A673 (cell line): Measurements from ENCODE around the gene MBD3L4. TPM values are rescaled to one million over a fixed set of nuclear protein-coding genes. Genes with fewer than 3 reads are reported as not detected.
"Not testable (repeated sequence)": the region's sequence is repeated elsewhere in the genome, so short reads cannot be mapped to it uniquely, and the experiment has no call there.

Source experiments
- BruUV-seq: library from RNA; stranded (reverse); fragments of 400-500 nt; replicated peaks from 2 replicates; lab custom pipeline; 2021; lab: Mats Ljungman, UMichigan
- CTCF ChIA-PET: fragments of 300-600 bp; sonication (Branson Sonifier 250); formaldehyde crosslinking; loops from one replicate; lab custom pipeline; 2022; ENCODE audit warnings: antibody characterized with exemption; lab: Charles Lee
- POLR2A ChIA-PET: fragments of 300-600 bp; sonication (Branson Sonifier 250); formaldehyde crosslinking; loops from one replicate; lab custom pipeline; 2022; ENCODE audit warnings: antibody characterized with exemption; ENCODE audit not compliant: low non-redundant PET; lab: Charles Lee
- DNase-seq: peaks from one replicate; pipeline ENCODE4 v3.0.0-alpha.2; 2015; ENCODE audit warnings: low spot score
- H3K27ac ChIP-seq: fragments of 200-600 bp; sonication (generic); 2 replicates; pipeline ENCODE4 v1.5.1; 2016; ENCODE audit warnings: mixed run types, low read depth, mild to moderate bottlenecking, mixed read lengths, antibody characterized with exemption, low read length; ENCODE audit not compliant: poor library complexity, severe bottlenecking
- H3K27me3 ChIP-seq: fragments of 200-600 bp; sonication (generic); replicated peaks from 2 replicates; pipeline ENCODE4 v1.6.1; 2017; ENCODE audit warnings: mixed run types, low read depth, mild to moderate bottlenecking, mixed read lengths, antibody characterized with exemption, low read length; ENCODE audit not compliant: insufficient read depth, poor library complexity
- H3K36me3 ChIP-seq: fragments of 200-600 bp; sonication (generic); 2 replicates; pipeline ENCODE4 v1.6.1; 2016; ENCODE audit warnings: mixed run types, mild to moderate bottlenecking, mixed read lengths, antibody characterized with exemption, low read length; ENCODE audit not compliant: insufficient read depth, poor library complexity, severe bottlenecking
- H3K4me1 ChIP-seq: fragments of 200-600 bp; sonication (generic); 2 replicates; pipeline ENCODE4 v1.6.1; 2017; ENCODE audit warnings: mixed run types, mild to moderate bottlenecking, mixed read lengths, antibody characterized with exemption, low read length; ENCODE audit not compliant: insufficient read depth, poor library complexity, severe bottlenecking
- H3K4me3 ChIP-seq: fragments of 200-600 bp; sonication (generic); 2 replicates; pipeline ENCODE4 v1.5.1; 2016; ENCODE audit warnings: low read depth, mixed run types, mild to moderate bottlenecking, mixed read lengths, low read length; ENCODE audit not compliant: poor library complexity, severe bottlenecking
- H3K9me3 ChIP-seq: fragments of 200-600 bp; sonication (generic); 2 replicates; pipeline ENCODE4 v1.6.1; 2016; ENCODE audit warnings: mixed run types, low read depth, mild to moderate bottlenecking, mixed read lengths, antibody characterized with exemption, low read length; ENCODE audit not compliant: poor library complexity, severe bottlenecking
- EZH2 ChIP-seq: fragments of 200-600 bp; sonication (generic); IDR thresholded peaks from 2 replicates; pipeline ENCODE4 v1.6.1; 2017; ENCODE audit warnings: borderline replicate concordance, low read depth, mild to moderate bottlenecking, mixed read lengths, antibody characterized with exemption, low read length; ENCODE audit not compliant: poor library complexity, severe bottlenecking
- intact Hi-C: fragments of 100-400 bp; cut with micrococcal nuclease; formaldehyde crosslinking; loops from one replicate; pipeline ENCODE4 v1.10.0; 2022; ENCODE audit not compliant: unreplicated experiment
- total RNA-seq: library from RNA; stranded (reverse); gene quantifications from 2 replicates; pipeline ENCODE4 v1.2.3, GENCODE V29; 2021
- TF ChIP-seq, protein P1 (sequence below): fragments of 300-800, 200-600 bp; sonication (generic); conservative IDR thresholded peaks from 2 replicates; pipeline ENCODE4 v1.5.1; 2017; ENCODE audit warnings: low read depth, mild to moderate bottlenecking, antibody characterized with exemption, low read length, moderate library complexity, mixed read lengths

The MBD3L4 gene
- total RNA-seq, 1 experiment from 2014 or later, result not detected

DNA sequence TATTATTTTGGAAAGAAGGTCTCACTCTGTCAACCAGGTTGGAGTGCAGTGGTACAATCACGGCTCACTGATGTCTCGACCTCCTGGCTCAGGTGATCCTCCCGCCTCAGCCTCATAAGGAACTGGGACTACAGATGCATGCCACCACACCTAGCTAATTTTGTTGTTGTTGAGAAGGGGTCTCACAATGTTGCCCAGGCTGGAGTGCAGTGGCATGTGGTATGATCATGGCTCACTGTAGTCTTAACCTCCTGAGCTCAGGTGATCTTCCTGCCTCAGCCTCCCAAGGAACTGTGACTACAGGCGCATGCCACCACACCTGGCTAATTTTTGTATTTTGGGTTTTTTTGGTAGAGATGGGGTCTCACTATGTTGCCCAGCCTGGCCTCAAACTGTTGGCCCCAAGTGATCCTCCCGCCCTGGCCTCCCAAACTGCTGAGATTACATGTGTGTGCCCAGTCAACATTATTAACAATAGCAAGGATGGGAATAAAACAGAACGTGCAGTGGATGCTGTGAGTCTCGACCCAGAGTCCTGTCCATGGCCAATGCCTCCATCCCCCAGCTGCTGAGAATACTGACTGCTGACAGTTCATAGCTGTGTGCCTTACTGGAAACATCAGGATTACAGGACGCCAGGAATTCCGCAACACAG is 23.9 kb upstream of the MBD3L4 start:
- H3K4me3 ChIP-seq, result no peak overlapping the region
- no peak for TF ChIP-seq EZH2
- TF ChIP-seq, protein P1, sequence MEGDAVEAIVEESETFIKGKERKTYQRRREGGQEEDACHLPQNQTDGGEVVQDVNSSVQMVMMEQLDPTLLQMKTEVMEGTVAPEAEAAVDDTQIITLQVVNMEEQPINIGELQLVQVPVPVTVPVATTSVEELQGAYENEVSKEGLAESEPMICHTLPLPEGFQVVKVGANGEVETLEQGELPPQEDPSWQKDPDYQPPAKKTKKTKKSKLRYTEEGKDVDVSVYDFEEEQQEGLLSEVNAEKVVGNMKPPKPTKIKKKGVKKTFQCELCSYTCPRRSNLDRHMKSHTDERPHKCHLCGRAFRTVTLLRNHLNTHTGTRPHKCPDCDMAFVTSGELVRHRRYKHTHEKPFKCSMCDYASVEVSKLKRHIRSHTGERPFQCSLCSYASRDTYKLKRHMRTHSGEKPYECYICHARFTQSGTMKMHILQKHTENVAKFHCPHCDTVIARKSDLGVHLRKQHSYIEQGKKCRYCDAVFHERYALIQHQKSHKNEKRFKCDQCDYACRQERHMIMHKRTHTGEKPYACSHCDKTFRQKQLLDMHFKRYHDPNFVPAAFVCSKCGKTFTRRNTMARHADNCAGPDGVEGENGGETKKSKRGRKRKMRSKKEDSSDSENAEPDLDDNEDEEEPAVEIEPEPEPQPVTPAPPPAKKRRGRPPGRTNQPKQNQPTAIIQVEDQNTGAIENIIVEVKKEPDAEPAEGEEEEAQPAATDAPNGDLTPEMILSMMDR, result no peak
- DNase-seq, result no peak
- intact Hi-C loops, result no loop called here
- no peaks in the 10 kb centered on the region for H3K9me3 ChIP-seq
- H3K36me3 ChIP-seq, result no peaks in the 10 kb centered on the region
- ChIA-PET CTCF (no interaction called here), POLR2A (no interaction called here)
- no TSS peak for BruUV-seq
- no peaks in the 10 kb centered on the region for H3K27me3 ChIP-seq
- no peak overlapping the region for H3K27ac ChIP-seq
- H3K4me1 ChIP-seq, result no peaks in the 10 kb centered on the region

DNA sequence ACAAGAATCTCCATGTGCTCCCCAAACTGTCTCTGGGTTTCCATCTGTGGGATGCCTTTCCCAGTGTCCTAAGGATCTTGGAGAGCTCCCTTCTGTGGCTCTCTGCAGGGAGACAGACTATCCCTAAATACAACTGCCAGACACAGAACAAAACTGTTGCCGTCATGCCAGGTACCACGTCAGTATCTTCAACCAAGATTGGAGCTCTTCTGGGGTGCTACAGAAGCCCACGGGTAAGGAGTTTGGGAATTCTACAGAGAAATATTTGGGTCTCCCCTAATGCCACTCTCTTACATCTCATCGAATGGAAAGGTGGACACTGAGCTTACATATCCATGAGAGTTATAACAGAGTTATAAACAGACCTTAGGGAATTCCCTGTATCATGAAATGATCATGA is 23.4 kb upstream of the MBD3L4 start:
- H3K4me1 ChIP-seq, result no peaks in the 10 kb centered on the region
- TF ChIP-seq, protein P1, result no peak
- no peak for TF ChIP-seq EZH2
- H3K36me3 ChIP-seq, result no peaks in the 10 kb centered on the region
- ChIA-PET POLR2A (no interaction called here), CTCF (no interaction called here)
- no peak overlapping the region for H3K4me3 ChIP-seq
- intact Hi-C loops, result no loop called here
- H3K9me3 ChIP-seq, result no peaks in the 10 kb centered on the region
- DNase-seq, result no peak
- no peak overlapping the region for H3K27ac ChIP-seq
- no TSS peak for BruUV-seq
- H3K27me3 ChIP-seq, result no peaks in the 10 kb centered on the region

DNA sequence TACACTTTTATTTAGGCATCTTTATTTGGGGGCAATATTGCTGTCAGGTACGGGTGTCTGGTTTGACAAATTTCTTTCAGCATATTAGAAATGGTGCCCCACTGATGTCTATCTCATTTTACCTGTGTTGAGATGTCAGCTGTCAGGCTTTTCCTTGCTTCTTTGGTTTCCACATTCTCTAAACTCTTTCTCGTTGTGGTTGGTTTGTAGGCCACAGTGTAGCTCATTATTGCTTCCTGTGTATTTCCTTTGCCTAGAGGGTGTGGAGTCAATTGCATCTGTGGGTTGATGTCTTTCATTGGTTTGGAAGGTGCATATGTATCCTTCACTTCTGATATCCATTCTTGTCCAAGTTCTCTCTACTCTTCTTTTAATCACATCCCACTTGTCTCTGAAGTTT is 20.0 kb upstream of the MBD3L4 start:
- CTCF ChIA-PET, POLR2A ChIA-PET, H3K36me3 ChIP-seq, BruUV-seq, H3K9me3 ChIP-seq, H3K27ac ChIP-seq, intact Hi-C loops, H3K4me3 ChIP-seq, DNase-seq, H3K4me1 ChIP-seq, H3K27me3 ChIP-seq: not testable (repeated sequence)

- BruUV-seq, DNase-seq, H3K27ac ChIP-seq, H3K36me3 ChIP-seq, POLR2A ChIA-PET, H3K4me1 ChIP-seq, CTCF ChIA-PET, intact Hi-C loops, H3K27me3 ChIP-seq, H3K4me3 ChIP-seq, H3K9me3 ChIP-seq: not testable (repeated sequence)
These were observed 18.6 kb upstream of the MBD3L4 start, which contains the start of gene MBD3L3 for GRCh38 chr19:7058576-7058975. Gene MBD3L3, minus strand, starts transcription at chr19:7058676. Its CDS starts 71 bp downstream, at chr19:7058605.

GRCh38 chr19:7056371-7056770 is 16.4 kb upstream of the MBD3L4 start:
- H3K27ac ChIP-seq, POLR2A ChIA-PET, DNase-seq, H3K4me1 ChIP-seq, H3K36me3 ChIP-seq, H3K27me3 ChIP-seq, CTCF ChIA-PET, intact Hi-C loops, BruUV-seq, H3K4me3 ChIP-seq, H3K9me3 ChIP-seq: not testable (repeated sequence)

DNA sequence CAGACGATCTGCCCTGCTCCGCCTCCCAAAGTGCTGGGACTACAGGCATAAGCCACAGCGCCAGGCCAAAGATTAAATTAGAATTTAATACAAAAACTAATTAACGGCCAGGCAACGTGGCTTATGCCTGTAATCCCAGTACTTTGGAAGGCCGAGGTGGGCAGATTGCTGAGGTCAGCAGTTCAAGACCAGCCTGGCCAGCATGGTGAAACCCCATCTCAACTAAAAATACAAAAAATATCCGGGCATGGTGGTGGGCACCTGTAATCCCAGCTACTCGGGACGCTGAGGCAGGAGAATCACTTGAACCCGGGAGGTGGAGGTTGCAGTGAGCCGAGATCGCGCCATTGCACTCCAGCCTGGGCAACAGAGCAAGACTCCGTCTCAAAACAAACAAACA is 15.7 kb upstream of the MBD3L4 start:
- not testable (repeated sequence) for H3K4me3 ChIP-seq, BruUV-seq

More for the DNA sequence above, 15.7 kb upstream of the MBD3L4 start:
- H3K4me1 ChIP-seq, H3K27me3 ChIP-seq, DNase-seq, intact Hi-C loops, H3K27ac ChIP-seq, H3K36me3 ChIP-seq, POLR2A ChIA-PET, CTCF ChIA-PET, H3K9me3 ChIP-seq: not testable (repeated sequence)
